Stimulated activated naive CD4-positive, alpha-beta T cell (primary cell): ENCODE data around the gene ITSN1.

Experiments used
- DNase-seq, 6 experiments: peaks; one replicate each; lab custom pipeline; 2025; lab: John Stamatoyannopoulos, UW

Gene ITSN1

DNA sequence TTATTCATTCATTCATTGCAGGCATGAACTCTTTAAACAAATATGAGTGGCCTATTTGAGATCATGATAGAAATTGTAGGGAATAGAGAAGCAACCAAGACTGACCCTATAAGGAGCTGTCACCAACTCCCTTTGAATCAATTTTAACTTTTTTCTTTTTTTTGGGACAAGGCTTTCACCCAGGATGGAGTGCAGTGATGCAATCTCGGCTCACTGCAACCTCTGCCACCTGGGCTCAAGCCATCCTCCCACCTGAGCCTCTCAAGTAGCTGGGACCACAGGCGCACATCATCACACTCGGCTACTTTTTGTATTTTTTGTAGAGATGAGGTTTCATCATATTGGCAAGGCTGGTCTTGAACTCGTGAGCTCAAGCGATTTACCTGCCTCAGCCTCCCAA, 290.4 kb downstream of the ITSN1 start:
- no peak for DNase-seq

DNA sequence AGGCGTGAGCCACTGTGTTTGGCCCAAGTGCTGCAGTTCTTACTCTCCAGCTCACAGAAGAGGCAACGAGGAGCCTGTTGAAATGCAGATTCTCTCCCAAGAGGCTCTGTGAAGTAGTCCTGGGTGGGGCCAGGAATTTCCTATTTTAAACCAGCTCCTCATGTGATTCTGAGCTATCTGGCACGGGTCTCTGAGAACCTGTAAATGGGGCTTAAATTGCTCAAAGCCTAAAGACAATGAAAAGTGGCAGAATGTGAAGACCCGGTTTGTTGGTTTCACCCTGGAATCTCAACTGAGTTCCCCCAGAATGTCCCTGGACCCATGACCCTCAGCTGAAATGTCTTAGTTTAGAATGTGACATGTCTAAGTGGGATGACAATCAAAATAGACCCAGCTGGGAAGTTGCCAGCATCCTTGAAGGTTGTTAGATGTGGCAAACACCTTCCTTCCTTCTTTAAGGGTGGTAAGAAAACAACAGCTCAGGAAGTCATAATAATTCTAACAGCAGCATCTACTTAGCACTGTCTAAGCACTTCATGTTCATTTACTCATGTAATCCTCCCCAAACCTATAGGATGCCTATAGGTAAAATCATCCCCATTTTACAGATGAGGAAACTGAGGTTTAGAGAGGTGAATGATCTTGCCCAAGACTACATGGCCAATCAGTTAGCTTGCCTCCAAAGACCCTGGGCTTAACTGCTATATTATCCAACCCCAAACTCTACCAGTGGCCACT, 294.2 kb downstream of the ITSN1 start:
- peak; percentile 22 to 80 (median 68) for DNase-seq

DNA sequence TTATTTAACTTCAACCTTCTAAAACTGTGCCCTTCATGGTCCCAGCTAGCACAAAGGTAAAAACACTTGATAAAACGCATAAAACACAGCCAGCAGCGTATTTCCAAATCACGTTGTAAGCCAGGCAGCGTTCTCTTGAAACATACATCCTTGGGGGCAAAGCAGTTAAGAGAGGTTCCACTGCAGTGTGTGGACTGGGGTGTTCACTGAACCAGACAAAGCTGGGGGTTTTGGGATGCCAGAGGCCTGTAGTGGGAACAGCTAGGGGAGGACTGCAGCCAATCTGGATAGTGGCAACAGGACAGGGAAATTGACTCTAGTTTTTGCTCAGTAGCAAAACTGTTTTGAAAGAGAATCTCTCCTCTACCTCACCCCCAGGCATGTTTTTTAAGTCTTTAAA, 294.8 kb downstream of the ITSN1 start:
- peak in 2 of 6 experiments; percentile 8 to 60 for DNase-seq

DNA sequence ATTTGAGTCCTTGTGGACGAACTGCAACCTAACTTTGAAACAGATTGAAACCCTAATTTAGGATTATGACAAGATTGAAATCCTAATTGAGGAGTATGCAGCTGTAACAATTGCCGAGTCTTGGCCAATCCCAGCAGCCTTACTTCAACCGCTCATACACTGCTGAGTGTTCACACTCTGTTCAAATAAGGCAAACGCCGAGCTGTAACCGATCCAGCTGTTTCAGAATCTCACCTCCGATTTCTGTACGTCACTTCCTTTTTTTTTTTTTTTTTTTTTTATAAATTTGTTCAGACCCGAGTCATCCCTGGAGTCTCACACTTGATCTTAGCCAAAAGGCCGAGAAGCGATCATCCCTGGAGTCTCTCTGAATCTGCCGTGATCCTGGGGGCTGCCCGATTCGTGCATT, 295.6 kb downstream of the ITSN1 start:
- peak in 2 of 6 experiments; percentile 15 to 26 for DNase-seq

DNA sequence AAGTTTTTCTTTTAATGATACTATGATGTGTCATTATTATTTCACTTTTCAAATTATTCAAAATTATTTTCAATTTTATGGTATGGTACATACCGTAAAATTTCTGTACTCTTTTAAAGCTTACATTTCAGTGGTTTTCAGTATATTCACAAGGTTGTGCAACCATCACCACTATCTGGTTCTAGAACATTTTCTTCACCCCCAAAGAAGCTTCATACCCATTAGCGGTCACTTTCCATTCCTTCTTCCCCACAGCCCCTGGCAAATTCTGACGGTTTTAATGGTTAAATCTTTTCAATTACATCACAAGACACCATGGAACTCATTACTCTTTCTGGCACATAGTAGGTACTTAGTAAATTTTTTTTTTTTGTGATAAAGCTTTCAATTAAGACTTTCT, 296.1 kb downstream of the ITSN1 start:
- DNase-seq: no peak

DNA sequence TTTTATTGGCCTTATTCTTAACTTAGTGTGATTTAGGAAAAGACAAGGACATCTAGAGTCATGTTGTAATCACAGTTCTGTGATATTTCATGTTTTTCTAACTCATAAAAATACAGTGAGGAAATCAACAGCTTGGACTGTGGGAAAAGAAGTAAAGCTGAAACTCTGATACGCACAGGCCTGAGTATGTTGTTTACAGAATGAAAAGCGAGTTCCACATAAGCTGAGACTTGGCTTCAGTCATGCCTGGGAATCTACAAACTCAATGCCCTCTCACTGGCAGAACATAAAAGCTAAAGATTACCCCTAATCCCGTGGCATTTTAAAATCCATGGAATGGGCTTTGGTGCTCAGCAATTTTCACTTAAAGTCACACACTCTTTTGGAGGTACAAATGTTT, 296.9 kb downstream of the ITSN1 start:
- no peak for DNase-seq

DNA sequence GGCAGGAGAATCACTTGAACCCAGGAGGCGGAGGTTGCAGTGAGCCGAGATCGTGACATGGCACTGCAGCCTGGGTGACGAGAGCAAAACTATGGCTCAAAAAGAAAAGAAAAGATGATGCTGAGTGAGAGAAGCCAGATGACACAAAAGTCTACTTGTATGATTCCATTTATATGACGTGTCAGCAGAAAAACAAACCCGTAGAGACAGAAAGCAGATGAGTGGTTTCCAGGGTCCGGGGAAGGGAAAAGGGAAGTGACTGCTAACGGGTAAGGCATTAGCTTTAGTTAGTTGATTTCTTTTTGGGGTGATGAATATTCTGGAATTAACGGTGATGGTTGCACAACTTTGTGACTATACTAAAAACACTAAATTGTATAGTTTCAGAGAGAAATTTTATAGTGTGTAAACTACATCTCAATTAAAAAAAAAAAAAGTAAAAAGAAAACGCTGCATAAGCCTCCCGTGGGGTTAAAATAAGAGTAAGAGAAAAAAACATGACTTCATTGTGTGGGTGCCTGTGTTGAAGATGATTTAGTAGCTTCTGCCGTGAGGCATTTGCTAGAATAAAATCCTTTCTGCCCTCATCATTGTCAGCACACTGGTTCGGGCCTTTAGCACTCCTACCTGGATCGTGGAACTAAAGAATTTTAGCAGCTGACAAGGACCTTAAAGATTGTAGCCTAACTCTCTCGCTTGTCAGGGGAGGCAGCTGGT, 298.0 kb downstream of the ITSN1 start:
- no peak for DNase-seq

DNA sequence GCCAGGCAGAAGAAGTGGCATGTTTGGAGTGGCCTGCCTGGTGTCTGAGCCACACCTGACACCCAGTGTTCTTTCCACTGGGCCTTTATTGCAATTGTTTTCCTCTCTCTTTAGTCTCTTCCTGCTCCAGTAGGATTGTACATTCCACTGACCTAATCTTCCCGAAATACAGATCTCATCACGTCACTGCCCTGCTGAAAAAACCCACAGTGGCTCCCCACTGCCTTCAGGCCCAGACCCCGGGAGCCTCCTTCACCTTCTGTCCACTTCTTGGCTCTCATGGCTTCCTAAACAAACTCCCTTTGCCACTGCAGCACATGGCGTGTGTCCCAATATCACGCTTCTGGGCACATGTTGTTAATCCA, 298.6 kb downstream of the ITSN1 start:
- no peak for DNase-seq

DNA sequence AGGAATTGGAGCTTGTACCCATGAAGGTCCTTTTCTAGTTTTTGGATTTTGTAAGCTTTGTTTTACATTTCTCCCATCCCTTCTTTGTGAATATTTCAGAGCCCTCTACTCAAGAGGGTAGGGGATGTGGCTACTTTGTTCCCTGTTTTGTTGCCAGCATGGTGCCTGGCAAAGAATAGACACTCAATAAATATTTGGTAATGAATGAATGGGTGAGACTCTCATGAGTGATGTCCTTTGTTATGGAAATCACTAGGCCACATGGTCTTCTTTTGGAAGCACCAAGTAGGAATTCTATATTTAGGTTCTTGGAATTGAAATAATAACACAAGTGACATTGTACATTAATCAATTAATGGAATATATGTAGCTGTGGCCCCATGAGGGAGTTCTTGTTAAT, 300.1 kb downstream of the ITSN1 start:
- DNase-seq: no peak

DNA sequence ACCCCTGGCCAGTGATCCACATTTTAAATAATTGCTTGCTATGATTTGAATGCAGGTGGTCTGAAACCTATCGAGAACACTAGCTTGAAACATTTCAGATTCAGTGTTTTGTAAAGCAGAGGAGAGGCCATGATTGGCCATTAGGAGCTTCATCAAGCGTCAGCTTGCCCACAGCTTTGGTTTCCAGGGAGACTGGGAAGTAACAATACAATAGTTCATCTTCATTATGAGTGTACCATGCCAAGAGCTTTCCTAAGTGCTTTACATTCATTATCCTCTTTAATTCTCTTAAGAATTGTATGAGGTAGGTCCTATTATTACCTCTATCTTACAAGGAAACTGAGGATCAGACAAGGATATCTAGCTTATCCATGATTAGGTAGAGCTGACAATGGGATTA, 301.0 kb downstream of the ITSN1 start:
- no peak for DNase-seq

DNA sequence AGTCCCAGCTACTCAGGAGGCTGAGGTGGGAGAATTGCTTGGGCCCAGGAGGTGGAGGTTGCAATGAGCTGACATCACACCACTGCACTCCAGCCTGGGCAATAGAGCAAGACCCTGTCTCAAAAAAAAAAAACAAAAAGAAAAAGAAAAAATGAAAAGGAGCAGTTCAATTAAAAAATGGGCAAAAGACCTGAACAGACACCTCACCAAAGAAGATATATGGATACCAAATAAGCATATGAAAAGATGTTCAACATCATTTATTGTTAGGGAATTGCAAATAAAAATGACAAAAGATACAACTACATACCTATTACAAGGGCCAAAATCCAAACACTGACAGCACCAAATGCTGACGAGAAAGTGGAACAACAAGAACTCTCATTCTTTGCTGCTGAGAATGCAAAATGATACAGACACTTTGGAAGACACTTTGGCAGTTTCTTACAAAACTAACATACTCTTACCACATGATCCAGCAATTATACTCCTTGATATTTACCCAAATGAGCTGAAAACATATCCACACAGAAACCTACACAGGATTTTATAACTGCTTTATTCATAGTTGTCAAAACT, 302.0 kb downstream of the ITSN1 start:
- DNase-seq: no peak

DNA sequence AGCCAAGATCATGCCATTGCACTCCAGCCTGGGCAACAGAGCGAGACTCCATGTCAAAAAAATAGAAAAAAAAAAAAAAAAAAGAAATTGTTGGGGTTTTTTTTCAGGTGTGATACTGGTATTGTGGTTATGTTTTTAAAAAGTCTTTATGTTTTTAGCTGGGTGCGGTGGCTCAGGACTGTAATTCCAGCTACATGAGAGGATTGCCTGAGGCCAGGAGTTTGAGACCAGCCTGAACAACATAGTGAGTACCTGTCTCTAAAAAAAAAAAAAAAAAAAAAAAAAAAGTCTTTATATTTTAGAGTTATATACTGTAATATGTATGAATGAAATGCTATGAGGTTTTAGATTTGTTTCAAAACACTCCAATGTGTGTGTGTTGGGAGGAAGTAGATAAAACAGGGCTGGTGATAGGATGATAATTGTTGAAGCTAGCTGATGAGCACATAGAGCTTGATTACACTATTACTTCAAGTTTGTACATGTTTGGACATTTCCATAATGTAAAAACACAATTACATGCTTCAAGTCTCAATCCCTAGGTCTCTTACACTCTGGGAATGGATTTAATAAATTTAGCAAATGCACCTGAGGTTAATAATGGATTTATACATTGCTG, 303.5 kb downstream of the ITSN1 start:
- peak in 3 of 6 experiments; percentile 18 to 48 (median 21) for DNase-seq

DNA sequence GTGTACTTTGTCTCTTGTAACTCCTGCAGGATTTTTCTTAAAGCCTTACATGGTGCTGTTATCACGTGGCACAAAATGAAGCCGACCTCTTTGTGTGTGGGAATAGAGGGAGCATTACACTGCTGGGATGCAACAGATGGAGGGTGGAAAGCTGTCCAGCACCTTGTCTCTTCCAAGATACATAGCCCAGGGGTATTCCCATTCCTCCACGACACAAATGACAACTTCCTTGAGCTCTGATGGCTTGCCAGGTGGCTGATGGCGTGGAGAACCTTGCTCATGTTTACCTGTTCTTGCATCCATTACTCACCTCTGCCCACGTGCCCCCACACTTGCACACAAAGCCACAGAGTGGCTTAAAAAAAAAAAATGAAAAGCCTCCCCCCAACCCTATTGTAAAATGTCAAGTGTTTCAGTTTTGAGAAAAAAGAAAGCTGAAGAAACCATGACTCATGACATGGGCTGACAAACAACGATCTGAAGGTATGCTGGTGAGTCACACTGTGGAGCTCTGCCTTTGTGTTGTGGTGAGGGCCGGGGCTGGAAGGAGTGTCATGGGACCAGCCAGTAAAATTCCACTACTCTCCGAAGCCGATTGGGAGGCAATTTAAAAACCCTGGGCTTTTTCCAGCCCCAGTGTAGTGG, 305.3 kb downstream of the ITSN1 start:
- peak; percentile 75 to 87 (median 84) for DNase-seq

DNA sequence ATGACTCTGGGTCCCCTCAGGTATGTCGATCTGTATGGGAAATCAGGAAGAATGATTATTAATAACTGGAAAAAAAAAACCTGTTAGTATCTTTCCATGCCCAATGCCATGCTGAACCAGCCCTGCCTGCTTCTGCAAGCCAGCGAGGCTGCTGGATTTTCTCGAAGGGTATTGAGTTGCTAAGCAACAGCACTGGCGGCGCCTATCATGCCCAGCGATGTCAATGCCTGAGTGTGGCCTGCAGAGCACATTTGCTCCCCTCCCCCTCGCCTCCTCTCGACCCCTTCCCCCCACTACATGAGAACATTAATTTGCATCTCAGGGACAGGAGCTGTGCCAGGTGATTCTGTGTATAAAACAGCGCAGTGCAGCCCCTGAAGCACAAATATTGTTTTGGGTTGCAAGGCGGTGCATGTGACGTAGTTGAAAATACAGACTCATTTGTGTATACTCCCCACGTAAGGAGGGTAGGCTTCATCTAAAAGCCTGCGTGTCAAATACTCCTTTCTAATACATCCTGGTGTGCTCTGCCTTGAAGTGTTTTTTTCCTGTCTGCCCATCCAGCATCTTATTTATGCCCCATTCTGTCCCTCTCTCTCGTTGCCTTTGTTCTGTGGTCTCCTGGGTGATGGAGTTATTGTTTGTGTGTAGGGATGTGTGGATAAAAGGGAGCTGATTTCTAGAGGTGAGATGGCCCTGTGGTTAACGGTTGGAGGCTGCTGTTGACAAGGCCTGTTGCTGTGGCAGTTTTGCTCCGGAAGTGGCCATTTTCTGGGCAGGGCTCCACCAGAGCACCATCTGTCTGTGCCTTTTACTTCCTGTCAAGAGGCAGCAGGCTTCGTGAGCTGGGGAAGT, 306.0 kb downstream of the ITSN1 start:
- peak; percentile 71 to 95 (median 84) for DNase-seq

DNA sequence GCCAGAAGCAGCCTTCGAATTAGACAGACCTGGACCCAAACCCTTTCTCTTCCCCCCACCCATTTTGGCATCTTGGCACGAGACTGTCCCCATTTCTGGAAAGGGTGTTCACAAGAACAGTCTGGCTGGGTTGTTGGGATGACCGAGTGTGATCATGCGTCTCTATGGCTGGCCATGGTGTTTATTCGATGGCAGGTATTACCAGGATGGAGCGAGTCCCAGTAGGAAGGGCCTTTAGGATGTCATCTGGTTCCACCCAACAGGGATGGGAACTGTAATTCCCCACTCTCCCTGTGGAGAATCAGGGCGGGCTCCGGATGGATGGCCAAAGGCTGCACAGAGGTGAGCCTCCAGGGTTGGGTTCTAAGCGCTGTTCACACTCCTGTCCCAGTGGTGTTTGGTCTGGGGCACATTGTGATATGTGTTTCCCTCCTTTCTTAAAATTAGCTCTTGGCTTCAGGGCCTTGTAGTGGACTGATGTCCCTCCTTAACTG, 306.7 kb downstream of the ITSN1 start:
- no peak for DNase-seq
